GM19099 (cell line): ENCODE measurements around the gene KIAA0586.

Experiments used
- POLR2A ChIP-seq: IDR thresholded peaks from 3 replicates; pipeline ENCODE4 v1.6.1; 2011; ENCODE audit warnings: low read depth; ENCODE audit not compliant: insufficient read length; ENCODE audit errors: extremely low read depth

The KIAA0586 gene

GRCh38 chr14:58492044-58492443 is 64.5 kb downstream of the KIAA0586 start:
- TF ChIP-seq POLR2A, result no peak

- no peak for TF ChIP-seq POLR2A
These were observed 73.8 kb downstream of the KIAA0586 start for GRCh38 chr14:58501214-58501816.

- no peak for TF ChIP-seq POLR2A
These were observed 85.8 kb downstream of the KIAA0586 start for GRCh38 chr14:58513272-58513671.

- TF ChIP-seq POLR2A, result no peak
These were observed 90.1 kb downstream of the KIAA0586 start for GRCh38 chr14:58517592-58517991.

- no peak for TF ChIP-seq POLR2A
These were observed 105.9 kb downstream of the KIAA0586 start for GRCh38 chr14:58533446-58533845.

- no peak for TF ChIP-seq POLR2A
These were observed 107.5 kb downstream of the KIAA0586 start for GRCh38 chr14:58535044-58535443.

- no peak for TF ChIP-seq POLR2A
These were observed 109.5 kb downstream of the KIAA0586 start for GRCh38 chr14:58537004-58537403.

- TF ChIP-seq POLR2A, result no peak
These were observed 113.5 kb downstream of the KIAA0586 start for GRCh38 chr14:58540749-58541632.

- no peak for TF ChIP-seq POLR2A
These were observed 114.1 kb downstream of the KIAA0586 start for GRCh38 chr14:58541633-58542022.

- TF ChIP-seq POLR2A, result no peak
These were observed 115.7 kb downstream of the KIAA0586 start for GRCh38 chr14:58543253-58543652.

GRCh38 chr14:58547649-58548048 is 120.1 kb downstream of the KIAA0586 start:
- no peak for TF ChIP-seq POLR2A

GRCh38 chr14:58549105-58549757 is 121.7 kb downstream of the KIAA0586 start:
- no peak for TF ChIP-seq POLR2A

GRCh38 chr14:58553959-58554358 is 126.4 kb downstream of the KIAA0586 start:
- no peak for TF ChIP-seq POLR2A

- no peak for TF ChIP-seq POLR2A
These were observed 128.1 kb downstream of the KIAA0586 start for GRCh38 chr14:58555647-58556046.

- TF ChIP-seq POLR2A, result no peak
These were observed 129.7 kb downstream of the KIAA0586 start for GRCh38 chr14:58557242-58557641.

- no peak for TF ChIP-seq POLR2A
These were observed 132.7 kb downstream of the KIAA0586 start for GRCh38 chr14:58560208-58560607.
